ENCODE measurements around the gene TRAF2. TPM values are rescaled to one million over a fixed set of nuclear protein-coding genes. Genes with fewer than 3 reads are reported as not detected.

Gene TRAF2
- total and polyA plus RNA-seq, 2 donors (not counting 3 experiments of a cell fraction or from before 2014, with no cell fraction given), result 10.9 to 23.1 TPM

- no peak overlapping the region for H3K9ac ChIP-seq (replicated peaks; ENCODE audit: extremely low read depth, insufficient read depth, low read length)
- H4K20me1 ChIP-seq (replicated peaks; ENCODE audit: control insufficient read depth, extremely low read depth, insufficient read depth, low read length), result no peaks in the 10 kb centered on the region
- H3K36me3 ChIP-seq (ENCODE audit: control insufficient read depth in 2 of 2, extremely low read depth in 1 of 2, insufficient read depth in 2 of 2, low read length in 2 of 2), result no peaks in the 10 kb centered on the region
- H3K9me3 ChIP-seq (replicated peaks; ENCODE audit: control insufficient read depth, insufficient read depth, low read length), result no peaks in the 10 kb centered on the region
- no peaks in the 10 kb centered on the region for H3K9me1 ChIP-seq (replicated peaks; ENCODE audit: control insufficient read depth, extremely low read depth, insufficient read depth, low read length)
- ChIA-PET CTCF (no interaction called here), POLR2A (no interaction called here)
- no peak overlapping the region for H2AFZ ChIP-seq (ENCODE audit: low read depth, low read length)
- H3K27me3 ChIP-seq (ENCODE audit: control insufficient read depth in 2 of 2, insufficient read depth in 2 of 2, low read length in 2 of 2), result no peaks in the 10 kb centered on the region
- no peak overlapping the region for H3K27ac ChIP-seq (ENCODE audit: insufficient read depth, low read depth, low read length)
- FAIRE-seq (no peak), DNase-seq (ENCODE audit: low read depth, low spot score) (no peak)
- BruUV-seq (replicated peaks), result no TSS peak
- TF ChIP-seq POLR2A (IDR thresholded peaks at IDR 0.05; ENCODE audit: low read depth, low read length), result no peak
- TF ChIP-seq CTCF (IDR thresholded peaks at IDR 0.05; ENCODE audit: extremely low read depth in 1 of 2, insufficient read depth in 1 of 2, low read depth in 1 of 2, low read length in 2 of 2), result no peak
- no peak for TF ChIP-seq MAX (IDR thresholded peaks at IDR 0.05; ENCODE audit: insufficient read depth, insufficient read length)
- TF ChIP-seq EZH2 (IDR thresholded peaks at IDR 0.05; ENCODE audit: borderline replicate concordance, low read depth, low read length, severe bottlenecking), result no peak
- TF ChIP-seq FOS (IDR thresholded peaks at IDR 0.05; ENCODE audit: borderline replicate concordance, insufficient read depth, low read length), result no peak
- no peak for TF ChIP-seq POLR2AphosphoS5 (IDR thresholded peaks at IDR 0.05; ENCODE audit: insufficient read depth, low read depth, low read length)
- no peak for TF ChIP-seq JUN (IDR thresholded peaks at IDR 0.05; ENCODE audit: borderline replicate concordance, insufficient read depth, insufficient read length, low read depth)
- TF ChIP-seq GATA2 (IDR thresholded peaks at IDR 0.05; ENCODE audit: insufficient read depth, insufficient read length, low read depth, low read length), result no peak
- TF ChIP-seq MYC (IDR thresholded peaks at IDR 0.05; ENCODE audit: low read depth, low read length), result no peak
- no peak overlapping the region for H3K4me2 ChIP-seq (ENCODE audit: insufficient read depth, low read length)
- H3K79me2 ChIP-seq (ENCODE audit: control insufficient read depth, insufficient read depth, low read length), result no peaks in the 10 kb centered on the region
- no peaks in the 10 kb centered on the region for H3K4me1 ChIP-seq (ENCODE audit: control insufficient read depth, extremely low read depth, insufficient read depth, low read length)
- dilution Hi-C loops (cut with MboI; ENCODE audit: extremely low pct_ligation_motif_present, low sequenced_read_pairs) (no loop called here), intact Hi-C loops (cut with micrococcal nuclease) (no loop called here)
- H3K4me3 ChIP-seq (replicated peaks in 1 of 3; ENCODE audit: insufficient read depth in 1 of 3, low read depth in 1 of 3, low read length in 3 of 3), result no peak overlapping the region
Observed at GRCh38 chr9:136971746-136972145, 85.4 kb downstream of the TRAF2 start.
